T-helper 1 cell treated with Interleukin-12 subunit alpha and Interleukin-12 subunit beta and Interleukin-4 antibody, amounts not matched to agents 30 ng/mL and 1 ng/mL, for 36 hours (primary cell): Measurements from ENCODE around the gene OR10A2. TPM values are rescaled to one million over a fixed set of nuclear protein-coding genes. Genes with fewer than 3 reads are reported as not detected.
"Not testable (repeated sequence)": the region's sequence is repeated elsewhere in the genome, so short reads cannot be mapped to it uniquely, and the experiment has no call there.

Source experiments
- intact Hi-C: fragments of 100-400 bp; cut with micrococcal nuclease; formaldehyde crosslinking; loops from one replicate; pipeline ENCODE4 v1.15.1; 2024
- total RNA-seq: library from RNA; stranded (reverse); gene quantifications from 2 replicates; pipeline ENCODE4 v1.2.3, GENCODE V29; 2022

OR10A2 gene
- total RNA-seq: not detected in 2 replicates

- intact Hi-C loops: no loop called here
Observed at GRCh38 chr11:6862961-6863360, at the start of gene OR10A2. Gene OR10A2 (plus strand): TSS chr11:6863057. CDS start chr11:6869755, 6,698 bp downstream.

- intact Hi-C loops: loop anchor here (10.0 kb wide), 1 partner anchor 461 kb away; no protein-coding TSS in a partner anchor
Observed at GRCh38 chr11:6813656-6814055, 49.2 kb upstream of the OR10A2 start.

GRCh38 chr11:6817694-6818093 lies 45.2 kb upstream of the OR10A2 start:
- intact Hi-C loops: loop anchor here (10.0 kb wide), 1 partner anchor 457 kb away; no protein-coding TSS in a partner anchor

GRCh38 chr11:6818967-6819366 lies 43.9 kb upstream of the OR10A2 start:
- intact Hi-C loops: loop anchor here (10.0 kb wide), 1 partner anchor 456 kb away; no protein-coding TSS in a partner anchor

- intact Hi-C loops: no loop called here
Observed at GRCh38 chr11:6824136-6824823, 38.6 kb upstream of the OR10A2 start.

- intact Hi-C loops: no loop called here
Observed at GRCh38 chr11:6825231-6825744, 37.6 kb upstream of the OR10A2 start.

GRCh38 chr11:6828103-6828502 lies 34.8 kb upstream of the OR10A2 start:
- intact Hi-C loops: no loop called here

- intact Hi-C loops: no loop called here
Observed at GRCh38 chr11:6833356-6833755, 29.5 kb upstream of the OR10A2 start.

GRCh38 chr11:6834021-6834420 lies 28.8 kb upstream of the OR10A2 start:
- intact Hi-C loops: no loop called here

- intact Hi-C loops: no loop called here
Observed at GRCh38 chr11:6841694-6842093, 21.2 kb upstream of the OR10A2 start.

- intact Hi-C loops: no loop called here
Observed at GRCh38 chr11:6843670-6844069, 19.2 kb upstream of the OR10A2 start.

- intact Hi-C loops: no loop called here
Observed at GRCh38 chr11:6844356-6844755, 18.5 kb upstream of the OR10A2 start.

- intact Hi-C loops: no loop called here
Observed at GRCh38 chr11:6845383-6845782, 17.5 kb upstream of the OR10A2 start, which contains the start of gene OR10A5. Gene OR10A5 (plus strand): TSS chr11:6845683. CDS start chr11:6845683, 0 bp downstream.

GRCh38 chr11:6850526-6850925 lies 12.3 kb upstream of the OR10A2 start:
- intact Hi-C loops: no loop called here

GRCh38 chr11:6854801-6855200 lies 8.1 kb upstream of the OR10A2 start:
- intact Hi-C loops: not testable (repeated sequence)

- intact Hi-C loops: no loop called here
Observed at GRCh38 chr11:6855971-6856541, 6.8 kb upstream of the OR10A2 start.

GRCh38 chr11:6856871-6857270 lies 6.0 kb upstream of the OR10A2 start:
- intact Hi-C loops: no loop called here

- intact Hi-C loops: no loop called here
Observed at GRCh38 chr11:6864438-6864837, 1.6 kb downstream of the OR10A2 start.

GRCh38 chr11:6871278-6871677 lies 8.4 kb downstream of the OR10A2 start:
- intact Hi-C loops: no loop called here

- intact Hi-C loops: no loop called here
Observed at GRCh38 chr11:6875761-6876160, 12.9 kb downstream of the OR10A2 start.

- intact Hi-C loops: no loop called here
Observed at GRCh38 chr11:6876325-6876724, 13.5 kb downstream of the OR10A2 start, which contains the start of gene OR10A4. Gene OR10A4 (plus strand): TSS chr11:6876625. CDS start chr11:6876648, 23 bp downstream.

GRCh38 chr11:6876914-6877313 lies 14.1 kb downstream of the OR10A2 start:
- intact Hi-C loops: no loop called here
